HepG2 (cell line): ENCODE data around the gene SLC16A5. TPM values are rescaled to one million over a fixed set of nuclear protein-coding genes. Genes with fewer than 3 reads are reported as not detected.
A peak's percentile ranks its signal among the peaks of the same experiment; 100 is the strongest.

Source experiments
- ATAC-seq: fragments of 200-7000 bp; cut with Tn5 transposase; 3 replicates; pipeline ENCODE4 v1.9.1; 2020; ENCODE audit warnings: mild to moderate bottlenecking, moderate library complexity
- BruUV-seq: library from RNA; stranded (reverse); fragments of 400-500 nt; replicated peaks from 2 replicates; lab custom pipeline; 2021; lab: Mats Ljungman, UMichigan
- CTCF ChIA-PET: fragments of 300-600 bp; formaldehyde crosslinking; extraction: SDS; loops from one replicate; lab custom pipeline; 2021; ENCODE audit warnings: low total read pairs, inconsistent platforms, low intra/inter-chr PET ratio; lab: Yijun Ruan, JAX
- POLR2A ChIA-PET: fragments of 350-600 bp; sonication (Branson Sonifier 250); formaldehyde crosslinking; loops from one replicate; lab custom pipeline; 2020; ENCODE audit warnings: antibody characterized with exemption, inconsistent platforms; lab: Yijun Ruan, JAX
- DNase-seq: peaks from one replicate; pipeline ENCODE4 v3.0.0-alpha.2; 2015; ENCODE audit warnings: low spot score
- FAIRE-seq: peaks from 3 replicates; lab custom pipeline; 2011; peaks lifted over from hg19 to GRCh38; lab: Jason Lieb, UNC
- H2AFZ ChIP-seq: one replicate; pipeline ENCODE4 v1.6.1; 2011; ENCODE audit warnings: low read length, inconsistent platforms
- H3K27ac ChIP-seq: fragments of 300-600 bp; 3 replicates; pipeline ENCODE4 v1.8.0; 2011; ENCODE audit warnings: mixed run types, mild to moderate bottlenecking, mixed read lengths, low read length, inconsistent platforms; ENCODE audit not compliant: insufficient read depth; ENCODE audit errors: extremely low read length
- H3K27me3 ChIP-seq, 2 experiments: fragments of 200-600 bp in 1 of 2; 2 replicates in 1 of 2; 3 replicates in 1 of 2; pipeline versions ENCODE4 v1.6.0 to v1.8.0; 2011; ENCODE audit warnings: low read length in 2 of 2, mild to moderate bottlenecking in 2 of 2, moderate library complexity in 2 of 2, inconsistent platforms in 1 of 2; ENCODE audit not compliant: insufficient read depth in 2 of 2, control insufficient read depth in 1 of 2
- H3K36me3 ChIP-seq, 2 experiments: fragments of 200-600 bp in 1 of 2; replicated peaks in 1 of 2; 2 replicates in 1 of 2; 3 replicates in 1 of 2; pipeline versions ENCODE4 v1.5.1 to v1.8.0; 2011; ENCODE audit warnings: low read length in 2 of 2, inconsistent platforms in 1 of 2; ENCODE audit not compliant: insufficient read depth in 2 of 2, control insufficient read depth in 1 of 2
- H3K4me1 ChIP-seq: 2 replicates; pipeline ENCODE4 v1.5.1; 2012; ENCODE audit warnings: low read length, inconsistent platforms; ENCODE audit not compliant: insufficient read depth
- H3K4me2 ChIP-seq: 2 replicates; pipeline ENCODE4 v1.6.0; 2011; ENCODE audit warnings: low read depth, low read length, inconsistent platforms
- H3K4me3 ChIP-seq, 3 experiments: fragments of 200-600 bp in 1 of 3; sonication (generic), shearing (Covaris generic) in 1 of 3; replicated peaks in 1 of 3; 2 replicates each; pipeline ENCODE4 v1.5.1; 2011 to 2016; ENCODE audit warnings: low read length in 3 of 3, inconsistent platforms in 2 of 3, low read depth in 2 of 3, mild to moderate bottlenecking in 2 of 3, control low read depth in 1 of 3, mixed read lengths in 1 of 3; ENCODE audit not compliant: insufficient read depth in 1 of 3
- H3K79me2 ChIP-seq: one replicate; pipeline ENCODE4 v1.6.1; 2011; ENCODE audit warnings: low read length, inconsistent platforms; ENCODE audit not compliant: insufficient read depth
- H3K9ac ChIP-seq: 2 replicates; pipeline ENCODE4 v1.6.0; 2011; ENCODE audit warnings: mild to moderate bottlenecking, low read depth, low read length, inconsistent platforms; ENCODE audit not compliant: insufficient read depth
- H3K9me3 ChIP-seq: 2 replicates; pipeline ENCODE4 v1.5.1; 2012; ENCODE audit warnings: mild to moderate bottlenecking, low read length
- H4K20me1 ChIP-seq: 2 replicates; pipeline ENCODE4 v1.6.0; 2011; ENCODE audit warnings: inconsistent platforms, mild to moderate bottlenecking, low read length, moderate library complexity; ENCODE audit not compliant: insufficient read depth
- AGO1 ChIP-seq: fragments of 200-400 bp; formaldehyde crosslinking; IDR thresholded peaks from 2 replicates; pipeline ENCODE4 v1.6.1; 2017; ENCODE audit warnings: mild to moderate bottlenecking, low read depth, low read length, moderate library complexity; ENCODE audit not compliant: poor library complexity, severe bottlenecking
- DPF2 ChIP-seq: sonication (generic); formaldehyde crosslinking; IDR thresholded peaks from 2 replicates; pipeline ENCODE4 v1.4.0; 2020; ENCODE audit warnings: mild to moderate bottlenecking, low read depth, missing genetic modification reagents, borderline replicate concordance
- FOXA1 ChIP-seq, 2 experiments: fragments of 450-650 bp in 1 of 2; sonication (generic) in 1 of 2; formaldehyde crosslinking in 1 of 2; IDR thresholded peaks; 2 replicates each; pipeline versions ENCODE4 v1.4.0 to v1.6.1; 2016 to 2020; ENCODE audit warnings: missing genetic modification reagents in 1 of 2
- IRF2 ChIP-seq: IDR thresholded peaks from 2 replicates; pipeline ENCODE4 v1.6.1; 2018; ENCODE audit warnings: missing genetic modification reagents, missing compliant biosample characterization
- ISX ChIP-seq: sonication (generic); formaldehyde crosslinking; conservative IDR thresholded peaks from 2 replicates; pipeline ENCODE4 v1.5.0; 2020; ENCODE audit warnings: missing genetic modification reagents
- KLF15 ChIP-seq: sonication (generic); formaldehyde crosslinking; IDR thresholded peaks from 2 replicates; pipeline ENCODE4 v1.8.1; 2023; ENCODE audit warnings: borderline replicate concordance, mild to moderate bottlenecking, inconsistent platforms, missing genetic modification reagents, mixed read lengths
- MAFF ChIP-seq: IDR thresholded peaks from 2 replicates; pipeline ENCODE4 v1.6.1; 2011; ENCODE audit warnings: low read depth, low read length, improper control_type of control experiment
- PHF20 ChIP-seq: sonication (generic); formaldehyde crosslinking; IDR thresholded peaks from 2 replicates; pipeline ENCODE4 v1.5.0; 2020; ENCODE audit warnings: mild to moderate bottlenecking, missing genetic modification reagents
- RARG ChIP-seq: sonication (generic); formaldehyde crosslinking; IDR thresholded peaks from 2 replicates; pipeline ENCODE4 v1.4.0; 2020; ENCODE audit warnings: low read depth, mild to moderate bottlenecking, missing genetic modification reagents
- SOX5 ChIP-seq: IDR thresholded peaks from 2 replicates; pipeline ENCODE4 v1.6.1; 2016; ENCODE audit warnings: borderline replicate concordance
- TAF1 ChIP-seq: sonication (generic); formaldehyde crosslinking; IDR thresholded peaks from 2 replicates; pipeline ENCODE4 v1.4.0; 2020; ENCODE audit warnings: missing genetic modification reagents
- ZNF3 ChIP-seq: IDR thresholded peaks from 2 replicates; pipeline ENCODE4 v1.7.0; 2017; ENCODE audit warnings: inconsistent platforms
- ZNF30 ChIP-seq: sonication (generic); formaldehyde crosslinking; IDR thresholded peaks from 2 replicates; pipeline ENCODE4 v1.5.0; 2020; ENCODE audit warnings: mild to moderate bottlenecking, missing genetic modification reagents
- ZNF326 ChIP-seq: sonication (generic); formaldehyde crosslinking; IDR thresholded peaks from 2 replicates; pipeline ENCODE4 v1.4.0; 2020; ENCODE audit warnings: missing genetic modification reagents, borderline replicate concordance
- ZNF333 ChIP-seq: sonication (generic); formaldehyde crosslinking; IDR thresholded peaks from 2 replicates; pipeline ENCODE4 v1.4.0; 2020; ENCODE audit warnings: mild to moderate bottlenecking, missing genetic modification reagents, borderline replicate concordance
- ZNF33B ChIP-seq: sonication (generic); formaldehyde crosslinking; IDR thresholded peaks from 2 replicates; pipeline ENCODE4 v1.5.1; 2020; ENCODE audit warnings: mild to moderate bottlenecking, missing genetic modification reagents
- ZNF674 ChIP-seq: sonication (generic); formaldehyde crosslinking; IDR thresholded peaks from 2 replicates; pipeline ENCODE4 v1.5.0; 2020; ENCODE audit warnings: low read depth, mild to moderate bottlenecking, missing genetic modification reagents
- ZNF781 ChIP-seq: sonication (generic); formaldehyde crosslinking; IDR thresholded peaks from 2 replicates; pipeline ENCODE4 v1.5.1; 2020; ENCODE audit warnings: borderline replicate concordance, mild to moderate bottlenecking, missing genetic modification reagents; ENCODE audit errors: not compliant biosample characterization
- WGBS: methylation state at CpG from one replicate; pipeline ENCODE4 v1.1.6; 2017; ENCODE audit warnings: low lambda C conversion rate; 5-methylcytosine and 5-hydroxymethylcytosine counted together
- in situ Hi-C: cut with HindIII; loops from 2 replicates; pipeline ENCODE4 v1.10.0; 2017; ENCODE audit warnings: low pct_unique_long_range_greater_than_20kb; ENCODE audit not compliant: extremely low pct_ligation_motif_present
- intact Hi-C: fragments of 100-400 bp; cut with micrococcal nuclease; formaldehyde crosslinking; loops from one replicate; pipeline ENCODE4 v1.10.0; 2022; ENCODE audit not compliant: unreplicated experiment
- polyA plus RNA-seq, 8 experiments: library from polyadenylated mRNA; depleted of rRNA in 3 of 8; stranded (reverse) in 7 of 8; unstranded in 1 of 8; fragments of >200 nt; fragmentation: Illumina TruSeq in 4 of 8; extraction: Trizol in 4 of 8; gene quantifications; 2 replicates each; pipeline versions ENCODE4 v1.2.1 to v1.2.3, GENCODE V29; 2011 to 2016; ENCODE audit warnings: low read depth in 4 of 8, missing spikeins in 1 of 8, mixed read lengths in 1 of 8; ENCODE audit not compliant: insufficient read depth in 1 of 8
- total RNA-seq, 5 experiments: library from RNA; depleted of rRNA; stranded (reverse); fragments of >200 nt; fragmentation: Illumina TruSeq; extraction: Trizol; gene quantifications; 2 replicates each; pipeline ENCODE4 v1.2.3, GENCODE V29; 2016; ENCODE audit warnings: low read depth in 1 of 5
- TF ChIP-seq, protein P1 (sequence below): sonication (generic); formaldehyde crosslinking; IDR thresholded peaks from 2 replicates; pipeline ENCODE4 v1.8.0; 2022; ENCODE audit warnings: mild to moderate bottlenecking, missing genetic modification reagents, moderate library complexity
- TF ChIP-seq, protein P2 (sequence below), 2 experiments: sonication (generic) in 1 of 2; formaldehyde crosslinking in 1 of 2; IDR thresholded peaks; 2 replicates each; pipeline versions ENCODE4 v1.4.0 to v1.6.1; 2016 to 2020; ENCODE audit warnings: borderline replicate concordance in 1 of 2, low read depth in 1 of 2, mild to moderate bottlenecking in 1 of 2, missing genetic modification reagents in 1 of 2

The SLC16A5 gene
- total and polyA plus RNA-seq, 2 of the 13 experiments (the other 11 are each of a cell fraction or from before 2014, with no cell fraction given), result 0.69 to 5.6 TPM

DNA sequence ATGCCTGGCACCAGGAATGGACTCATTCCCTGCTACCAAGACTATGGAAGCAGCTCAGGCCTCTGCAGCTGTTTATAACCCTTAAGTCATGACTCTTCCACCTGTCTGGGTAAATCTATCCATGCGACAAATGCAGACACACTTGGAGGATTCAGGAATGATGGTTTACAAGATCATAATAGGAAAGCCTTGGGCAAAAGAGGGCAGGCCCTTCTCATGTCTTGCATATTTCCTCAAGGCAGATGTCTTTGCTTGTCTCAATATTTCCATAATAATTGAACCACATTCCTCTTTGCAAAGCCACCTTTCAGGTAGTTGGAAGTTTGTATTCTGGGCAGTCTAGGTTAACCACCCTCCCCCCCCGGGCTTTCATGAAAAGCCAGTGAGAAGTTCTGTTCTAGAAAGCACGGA is 67.4 kb downstream of the SLC16A5 start:
- no peaks in the 10 kb centered on the region for H3K9me3 ChIP-seq
- no peak for FAIRE-seq
- H3K4me1 ChIP-seq, result peaks cover 47% of the 10 kb centered on the region
- peak overlapping the region; percentile 4 for H2AFZ ChIP-seq
- H3K27me3 ChIP-seq, result no peaks in the 10 kb centered on the region; a peak in 1 of 5 replicates
- H3K4me3 ChIP-seq, result peak overlapping the region in 1 of 3 experiments; percentile 50; a peak in 1 of 6 replicates
- CTCF ChIA-PET, result no interaction called here
- H3K9ac ChIP-seq, result no peak overlapping the region
- H3K36me3 ChIP-seq, result no peaks in the 10 kb centered on the region
- POLR2A ChIA-PET, result interaction anchor here (0.5 to 2.6 kb wide), 32 partner anchors 8 to 301 kb away, joined by 3 to 23 read pairs (median 4); partner anchors contain the start of genes ARMC7, FDXR, NT5C and NUP85
- DNase-seq, result no peak
- 92% methylated on average over 3 of the region's 3 CpGs for WGBS
- no peak for ATAC-seq
- peak overlapping the region; percentile 43 for H3K27ac ChIP-seq
- intact Hi-C loops (no loop called here), in situ Hi-C loops (no loop called here)
- no TSS peak for BruUV-seq
- H3K79me2 ChIP-seq, result peaks cover 40% of the 10 kb centered on the region
- peak overlapping the region; percentile 75 for H3K4me2 ChIP-seq
- no peaks in the 10 kb centered on the region; the same call in 1 of the 2 replicates for H4K20me1 ChIP-seq
- TF ChIP-seq ZNF326 (no peak), IRF2 (CRISPR knock-in tag) (no peak), ZNF674 (CRISPR knock-in tag) (no peak), KLF15 (no peak), ZNF333 (CRISPR knock-in tag) (no peak), FOXA1 (IDR thresholded peaks at IDR 0.05) (no peak), FOXA1 (CRISPR knock-in tag; IDR thresholded peaks at IDR 0.05) (no peak), ISX (CRISPR knock-in tag) (no peak), ZNF781 (CRISPR knock-in tag) (peak; percentile 5), MAFF (no peak), RARG (CRISPR knock-in tag) (no peak), ZNF33B (CRISPR knock-in tag) (0 out of 2 replicates have a peak, but pooled peaks have one; percentile 52), DPF2 (no peak), AGO1 (no peak), ZNF30 (no peak), ZNF3 (no peak), TAF1 (CRISPR knock-in tag) (no peak), SOX5 (CRISPR knock-in tag) (no peak), PHF20 (CRISPR knock-in tag) (no peak)
- TF ChIP-seq, protein P1, sequence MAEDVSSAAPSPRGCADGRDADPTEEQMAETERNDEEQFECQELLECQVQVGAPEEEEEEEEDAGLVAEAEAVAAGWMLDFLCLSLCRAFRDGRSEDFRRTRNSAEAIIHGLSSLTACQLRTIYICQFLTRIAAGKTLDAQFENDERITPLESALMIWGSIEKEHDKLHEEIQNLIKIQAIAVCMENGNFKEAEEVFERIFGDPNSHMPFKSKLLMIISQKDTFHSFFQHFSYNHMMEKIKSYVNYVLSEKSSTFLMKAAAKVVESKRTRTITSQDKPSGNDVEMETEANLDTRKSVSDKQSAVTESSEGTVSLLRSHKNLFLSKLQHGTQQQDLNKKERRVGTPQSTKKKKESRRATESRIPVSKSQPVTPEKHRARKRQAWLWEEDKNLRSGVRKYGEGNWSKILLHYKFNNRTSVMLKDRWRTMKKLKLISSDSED (CRISPR knock-in tag), result no peak
- TF ChIP-seq, protein P2, sequence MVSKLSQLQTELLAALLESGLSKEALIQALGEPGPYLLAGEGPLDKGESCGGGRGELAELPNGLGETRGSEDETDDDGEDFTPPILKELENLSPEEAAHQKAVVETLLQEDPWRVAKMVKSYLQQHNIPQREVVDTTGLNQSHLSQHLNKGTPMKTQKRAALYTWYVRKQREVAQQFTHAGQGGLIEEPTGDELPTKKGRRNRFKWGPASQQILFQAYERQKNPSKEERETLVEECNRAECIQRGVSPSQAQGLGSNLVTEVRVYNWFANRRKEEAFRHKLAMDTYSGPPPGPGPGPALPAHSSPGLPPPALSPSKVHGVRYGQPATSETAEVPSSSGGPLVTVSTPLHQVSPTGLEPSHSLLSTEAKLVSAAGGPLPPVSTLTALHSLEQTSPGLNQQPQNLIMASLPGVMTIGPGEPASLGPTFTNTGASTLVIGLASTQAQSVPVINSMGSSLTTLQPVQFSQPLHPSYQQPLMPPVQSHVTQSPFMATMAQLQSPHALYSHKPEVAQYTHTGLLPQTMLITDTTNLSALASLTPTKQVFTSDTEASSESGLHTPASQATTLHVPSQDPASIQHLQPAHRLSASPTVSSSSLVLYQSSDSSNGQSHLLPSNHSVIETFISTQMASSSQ (IDR thresholded peaks at IDR 0.05; ENCODE audit: low read depth), result no peak
- TF ChIP-seq, protein P2 (CRISPR knock-in tag; IDR thresholded peaks at IDR 0.05; ENCODE audit: borderline replicate concordance), result no peak
